Stimulated activated CD8-positive, alpha-beta memory T cell treated with anti-CD3 and anti-CD28 coated beads, Interleukin-2, amount 100 ng/mL, for 48 hours (primary cell): Measurements from ENCODE around the gene TERT.
A peak's percentile ranks its signal among the peaks of the same experiment; 100 is the strongest.

Experiments used
- DNase-seq, 2 donors: peaks; one replicate each; pipeline ENCODE4 v3.0.0-alpha.2; 2020; ENCODE audit warnings: low read depth in 2 of 2

Gene TERT

GRCh38 chr5:1318659-1319251 lies 23.9 kb upstream of the TERT start:
- no peak for DNase-seq

GRCh38 chr5:1317921-1318565 lies 23.2 kb upstream of the TERT start:
- DNase-seq = no peak

GRCh38 chr5:1316588-1317340 lies 21.9 kb upstream of the TERT start:
- DNase-seq = no peak

GRCh38 chr5:1315709-1316587 lies 21.1 kb upstream of the TERT start:
- DNase-seq = peak in 1 of 2 donors; percentile 20

- DNase-seq = no peak
Observed at GRCh38 chr5:1315018-1315708, 20.3 kb upstream of the TERT start.

- no peak for DNase-seq
Observed at GRCh38 chr5:1314564-1314982, 19.7 kb upstream of the TERT start.

- peak in 1 of 2 donors; percentile 17 for DNase-seq
Observed at GRCh38 chr5:1312993-1313833, 18.3 kb upstream of the TERT start.

GRCh38 chr5:1312206-1312605 lies 17.3 kb upstream of the TERT start:
- no peak for DNase-seq

GRCh38 chr5:1311439-1312055 lies 16.7 kb upstream of the TERT start:
- DNase-seq = no peak

- no peak for DNase-seq
Observed at GRCh38 chr5:1310118-1310517, 15.2 kb upstream of the TERT start.

GRCh38 chr5:1304033-1304432 lies 9.2 kb upstream of the TERT start:
- no peak for DNase-seq

- DNase-seq = no peak
Observed at GRCh38 chr5:1302258-1302657, 7.4 kb upstream of the TERT start.

GRCh38 chr5:1300581-1301083 lies 5.8 kb upstream of the TERT start:
- no peak for DNase-seq

- DNase-seq = no peak
Observed at GRCh38 chr5:1299961-1300360, 5.1 kb upstream of the TERT start.

- DNase-seq = no peak
Observed at GRCh38 chr5:1299511-1299850, 4.6 kb upstream of the TERT start.

GRCh38 chr5:1298723-1299510 lies 4.0 kb upstream of the TERT start:
- DNase-seq = no peak

GRCh38 chr5:1298067-1298551 lies 3.2 kb upstream of the TERT start:
- no peak for DNase-seq

GRCh38 chr5:1297243-1297642 lies 2.4 kb upstream of the TERT start:
- no peak for DNase-seq

- no peak for DNase-seq
Observed at GRCh38 chr5:1295650-1296037, 776 bp upstream of the TERT start.
